ENCODE measurements around the gene CNTN5. TPM values are rescaled to one million over a fixed set of nuclear protein-coding genes. Genes with fewer than 3 reads are reported as not detected.

The CNTN5 gene
- total RNA-seq, 1 donor from 2014 or later: not detected

DNA sequence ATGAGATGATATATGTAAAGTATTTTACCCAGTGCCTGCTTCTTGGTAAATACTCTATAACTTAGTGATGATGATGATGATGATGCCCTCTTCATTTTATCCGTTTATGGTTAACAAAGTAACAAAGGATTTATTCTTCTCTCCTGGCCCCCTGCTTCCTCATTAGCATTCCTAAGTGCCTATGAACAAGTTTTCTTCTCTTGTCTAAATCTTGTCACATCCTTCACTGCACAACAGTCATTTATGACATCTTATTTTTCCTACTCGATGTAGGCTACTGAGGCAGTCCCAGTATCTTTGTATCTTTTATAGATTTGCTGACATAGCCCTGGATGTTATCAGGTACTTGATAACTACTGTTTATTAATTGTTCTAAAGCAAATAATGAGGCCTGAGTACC is 911.9 kb downstream of the CNTN5 start:
- no peak overlapping the region for H3K4me3 Mint-ChIP-seq (ENCODE audit: unreplicated experiment)
- no peak for TF ChIP-seq CTCF (IDR thresholded peaks at IDR 0.05)
- H3K9me3 Mint-ChIP-seq (ENCODE audit: low read depth): peaks cover 7% of the 10 kb centered on the region
- peaks cover 6% of the 10 kb centered on the region for H3K27me3 Mint-ChIP-seq (ENCODE audit: low read depth)
- peaks cover 5% of the 10 kb centered on the region for H3K4me1 Mint-ChIP-seq (ENCODE audit: low read depth)
- no peak for DNase-seq (ENCODE audit: low spot score)
- no peak overlapping the region for H3K27ac Mint-ChIP-seq (ENCODE audit: unreplicated experiment)
- no peaks in the 10 kb centered on the region for H3K36me3 Mint-ChIP-seq (ENCODE audit: low read depth)

GRCh38 chr11:99934008-99934407 is 913.3 kb downstream of the CNTN5 start:
- Mint-ChIP-seq H3K9me3 (ENCODE audit: low read depth) (peaks cover 2% of the 10 kb centered on the region), H3K27me3 (ENCODE audit: low read depth) (peaks cover 6% of the 10 kb centered on the region), H3K27ac (ENCODE audit: unreplicated experiment) (no peak overlapping the region), H3K36me3 (ENCODE audit: low read depth) (no peaks in the 10 kb centered on the region), H3K4me1 (ENCODE audit: low read depth) (peaks cover 3% of the 10 kb centered on the region), H3K4me3 (ENCODE audit: unreplicated experiment) (no peak overlapping the region)
- DNase-seq (ENCODE audit: low spot score): no peak
- TF ChIP-seq CTCF (IDR thresholded peaks at IDR 0.05): no peak

DNA sequence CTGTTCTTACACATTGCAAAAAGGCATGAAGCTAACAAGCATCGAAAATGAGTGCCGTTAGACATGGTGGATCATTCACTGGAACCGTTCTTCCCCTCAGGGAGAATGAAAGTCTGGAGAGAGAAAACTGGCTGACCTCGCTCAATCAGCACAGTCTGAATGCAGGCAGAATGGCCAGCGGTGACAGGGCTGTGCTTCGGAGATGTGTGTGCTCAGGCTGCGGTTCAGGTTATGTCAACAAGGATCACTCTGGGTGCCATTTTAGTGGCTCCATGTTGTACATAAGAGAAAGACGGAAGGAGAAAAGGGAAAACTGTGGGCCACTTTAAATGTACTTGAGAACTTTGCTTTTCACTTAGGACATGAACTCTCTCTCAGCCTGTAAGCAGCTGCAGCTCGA is 916.6 kb downstream of the CNTN5 start:
- no peaks in the 10 kb centered on the region for H3K4me1 Mint-ChIP-seq (ENCODE audit: low read depth)
- peak overlapping the region; percentile 23 for H3K4me3 Mint-ChIP-seq (ENCODE audit: unreplicated experiment)
- H3K9me3 Mint-ChIP-seq (ENCODE audit: low read depth): no peaks in the 10 kb centered on the region
- no peaks in the 10 kb centered on the region for H3K36me3 Mint-ChIP-seq (ENCODE audit: low read depth)
- no peak overlapping the region for H3K27ac Mint-ChIP-seq (ENCODE audit: unreplicated experiment)
- H3K27me3 Mint-ChIP-seq (ENCODE audit: low read depth): peaks cover 6% of the 10 kb centered on the region
- TF ChIP-seq CTCF (IDR thresholded peaks at IDR 0.05): no peak
- no peak for DNase-seq (ENCODE audit: low spot score)

GRCh38 chr11:99952816-99953215 is 932.1 kb downstream of the CNTN5 start:
- no peak for DNase-seq (ENCODE audit: low spot score)
- no peak for TF ChIP-seq CTCF (IDR thresholded peaks at IDR 0.05)

DNA sequence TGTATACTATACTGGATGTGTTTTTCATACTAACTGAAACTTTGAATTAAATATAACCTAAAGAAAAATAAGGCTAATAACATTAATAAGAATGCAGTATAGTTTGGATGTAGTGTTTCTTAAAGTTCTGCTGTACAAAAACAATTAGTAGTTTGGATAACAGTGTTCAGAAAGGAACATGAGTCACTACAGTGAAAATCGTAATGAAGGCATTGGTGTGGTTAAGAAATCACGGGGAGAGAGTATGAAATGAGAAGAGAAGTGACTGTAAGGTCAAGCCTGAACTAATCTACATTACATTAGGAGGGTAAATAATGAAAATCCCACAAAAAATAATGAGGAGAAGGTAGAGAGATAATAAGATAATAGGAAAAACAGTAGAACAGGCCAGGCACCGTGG is 939.8 kb downstream of the CNTN5 start:
- no peak for DNase-seq (ENCODE audit: low spot score)
- Mint-ChIP-seq H3K4me1 (ENCODE audit: low read depth) (no peaks in the 10 kb centered on the region), H3K27ac (ENCODE audit: unreplicated experiment) (no peak overlapping the region), H3K27me3 (ENCODE audit: low read depth) (peaks cover 5% of the 10 kb centered on the region), H3K4me3 (ENCODE audit: unreplicated experiment) (no peak overlapping the region), H3K9me3 (ENCODE audit: low read depth) (no peaks in the 10 kb centered on the region), H3K36me3 (ENCODE audit: low read depth) (no peaks in the 10 kb centered on the region)
- TF ChIP-seq CTCF (IDR thresholded peaks at IDR 0.05): no peak

More at GRCh38 chr11:99952816-99953215, 932.1 kb downstream of the CNTN5 start:
- H3K36me3 Mint-ChIP-seq (ENCODE audit: low read depth): no peaks in the 10 kb centered on the region
- H3K4me3 Mint-ChIP-seq (ENCODE audit: unreplicated experiment): no peak overlapping the region
- H3K27ac Mint-ChIP-seq (ENCODE audit: unreplicated experiment): no peak overlapping the region
- H3K9me3 Mint-ChIP-seq (ENCODE audit: low read depth): no peaks in the 10 kb centered on the region
- no peaks in the 10 kb centered on the region for H3K27me3 Mint-ChIP-seq (ENCODE audit: low read depth)
- no peaks in the 10 kb centered on the region for H3K4me1 Mint-ChIP-seq (ENCODE audit: low read depth)

Measured in chondrocyte (in vitro differentiated cells).